ENCODE data around the gene ANKAR. TPM values are rescaled to one million over a fixed set of nuclear protein-coding genes. Genes with fewer than 3 reads are reported as not detected.
"Not testable (repeated sequence)": the region's sequence is repeated elsewhere in the genome, so short reads cannot be mapped to it uniquely, and the experiment has no call there.

Gene ANKAR
- total RNA-seq, 2 experiments from 2014 or later = 2.5 to 2.7 TPM

DNA sequence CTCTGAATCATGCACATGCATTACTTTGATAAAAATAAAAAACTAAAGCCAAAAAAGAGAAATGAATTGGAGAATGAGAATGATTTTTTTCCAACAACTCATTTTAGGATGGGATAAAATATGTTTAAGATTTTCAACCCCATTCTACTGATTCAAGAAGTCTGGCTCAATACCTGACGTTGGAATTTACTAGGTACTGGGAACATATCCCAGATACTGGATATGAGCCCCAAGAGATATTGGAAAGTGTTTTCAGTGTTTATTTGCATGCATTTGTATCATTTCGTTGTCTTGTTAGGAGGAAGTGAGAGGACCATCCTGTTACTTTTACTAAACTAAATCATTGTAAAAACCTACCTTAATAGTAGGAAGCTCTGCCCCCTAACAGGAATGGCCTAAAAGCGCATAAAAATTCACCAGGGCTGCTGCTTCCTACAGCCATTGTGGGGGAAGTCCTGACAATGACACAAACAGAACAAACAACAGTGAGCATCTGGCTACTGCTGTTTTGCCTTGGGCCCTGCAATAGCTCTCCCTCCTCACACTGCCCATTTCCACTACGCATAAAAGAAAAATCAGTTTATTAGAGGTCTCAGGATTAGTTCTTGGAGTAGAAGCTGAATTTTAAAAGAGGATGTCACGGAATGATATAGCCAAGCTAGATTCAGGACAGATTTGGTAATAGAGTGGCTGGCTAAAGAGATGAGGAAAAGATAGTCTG is 35.2 kb downstream of the ANKAR start:
- Mint-ChIP-seq H3K27ac (no peak overlapping the region), H3K27me3 (no peaks in the 10 kb centered on the region), H3K9me3 (ENCODE audit: low read depth) (peaks cover 9% of the 10 kb centered on the region), H3K36me3 (ENCODE audit: low read depth) (peaks cover 2% of the 10 kb centered on the region), H3K4me3 (no peak overlapping the region), H3K4me1 (no peaks in the 10 kb centered on the region)
- intact Hi-C loops (cut with DNase I, micrococcal nuclease) = no loop called here
- DNase-seq (no peak), ATAC-seq (no peak)
- ChIA-PET POLR2A (no interaction called here), CTCF (interaction anchor here (1.5 kb wide), 2 partner anchors 11 to 24 kb away, joined by 3 to 4 read pairs; no protein-coding TSS in a partner anchor)

DNA sequence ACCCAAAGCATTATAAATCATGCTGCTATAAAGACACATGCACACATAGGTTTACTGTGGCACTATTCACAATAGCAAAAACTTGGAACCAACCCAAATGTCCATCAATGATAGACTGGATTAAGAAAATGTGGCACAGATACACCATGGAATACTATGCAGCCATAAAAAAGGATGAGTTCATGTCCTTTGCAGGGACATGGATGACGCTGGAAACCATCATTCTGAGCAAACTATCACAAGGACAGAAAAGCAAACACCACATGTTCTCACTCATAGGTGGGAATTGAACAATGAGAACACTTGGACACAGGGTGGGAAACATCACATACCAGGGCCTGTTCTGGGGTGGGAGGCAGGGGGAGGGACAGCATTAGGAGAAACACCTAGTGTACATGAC is 43.1 kb downstream of the ANKAR start:
- DNase-seq; POLR2A ChIA-PET; H3K27ac Mint-ChIP-seq; H3K36me3 Mint-ChIP-seq (ENCODE audit: low read depth); ATAC-seq; H3K4me3 Mint-ChIP-seq; intact Hi-C loops (cut with DNase I, micrococcal nuclease); CTCF ChIA-PET; H3K4me1 Mint-ChIP-seq; H3K27me3 Mint-ChIP-seq: not testable (repeated sequence)
- H3K9me3 Mint-ChIP-seq (ENCODE audit: low read depth) = peaks cover 18% of the 10 kb centered on the region

DNA sequence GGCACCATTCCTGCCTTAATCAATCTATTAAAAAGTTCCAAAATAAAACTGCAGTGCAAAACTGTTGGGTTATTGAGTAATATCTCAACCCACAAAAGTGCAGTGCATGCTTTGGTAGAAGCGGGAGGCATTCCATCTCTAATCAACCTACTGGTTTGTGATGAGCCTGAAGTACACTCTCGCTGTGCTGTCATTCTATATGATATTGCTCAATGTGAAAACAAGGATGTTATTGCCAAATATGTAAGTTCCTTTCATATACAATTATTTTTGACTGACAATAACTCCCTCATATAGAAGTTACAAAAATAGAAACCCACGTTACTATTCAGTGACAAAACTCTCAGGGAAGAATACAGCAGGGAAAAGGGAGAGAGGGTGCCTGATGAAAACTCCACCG is 45.1 kb downstream of the ANKAR start:
- CTCF ChIA-PET = interaction anchor here (0.8 to 1.1 kb wide), 2 partner anchors 8 to 18 kb away, joined by 3 to 4 read pairs; no protein-coding TSS in a partner anchor
- intact Hi-C loops (cut with DNase I, micrococcal nuclease) = no loop called here
- Mint-ChIP-seq H3K27me3 (no peaks in the 10 kb centered on the region), H3K4me1 (peaks cover 15% of the 10 kb centered on the region), H3K36me3 (ENCODE audit: low read depth) (peaks cover 2% of the 10 kb centered on the region), H3K27ac (no peak overlapping the region), H3K9me3 (ENCODE audit: low read depth) (peaks cover 9% of the 10 kb centered on the region), H3K4me3 (no peak overlapping the region)
- POLR2A ChIA-PET = no interaction called here
- ATAC-seq = no peak
- DNase-seq = no peak

DNA sequence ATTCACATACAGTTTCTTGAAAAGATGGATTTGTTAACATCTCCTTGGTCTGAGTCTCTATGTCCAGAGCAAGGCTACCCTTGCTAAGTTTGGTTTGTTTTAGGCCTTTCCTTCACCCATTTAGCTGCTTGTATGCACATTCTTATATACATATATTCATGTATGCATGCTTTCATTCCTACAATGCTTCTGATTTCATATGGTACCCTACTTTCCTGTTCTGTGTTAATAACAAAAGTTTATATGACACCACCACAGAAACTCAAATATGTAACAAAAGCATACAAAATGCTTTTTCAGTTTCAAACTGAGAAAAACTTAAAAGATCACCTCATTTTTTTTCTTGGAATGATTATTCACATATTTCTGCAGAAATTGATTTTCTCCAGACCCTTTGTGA is 48.7 kb downstream of the ANKAR start:
- no peaks in the 10 kb centered on the region for H3K9me3 Mint-ChIP-seq (ENCODE audit: low read depth)
- no peak overlapping the region for H3K27ac Mint-ChIP-seq
- CTCF ChIA-PET = interaction anchor here (0.7 to 1.2 kb wide), 4 partner anchors 24 to 82 kb away, joined by 3 to 4 read pairs (median 3); no protein-coding TSS in a partner anchor
- peak; percentile 81 for ATAC-seq
- POLR2A ChIA-PET = no interaction called here
- intact Hi-C loops (cut with DNase I, micrococcal nuclease) = no loop called here
- peaks cover 15% of the 10 kb centered on the region for H3K4me1 Mint-ChIP-seq
- no peak overlapping the region for H3K4me3 Mint-ChIP-seq
- DNase-seq = no peak
- H3K36me3 Mint-ChIP-seq (ENCODE audit: low read depth) = no peaks in the 10 kb centered on the region
- no peaks in the 10 kb centered on the region for H3K27me3 Mint-ChIP-seq

Other genes starting within 250 kb of the ANKAR start
- gene WDR75, start 233.2 kb upstream of the ANKAR start, total RNA-seq = 10 to 100 TPM; 82.1 to 82.3 TPM
- 1 to 10 TPM; 4.2 TPM for gene SLC40A1, start 93.9 kb upstream of the ANKAR start, total RNA-seq
- 10 to 100 TPM; 50.9 to 58.4 TPM for gene ASNSD1, start 13.2 kb upstream of the ANKAR start, total RNA-seq
- gene OSGEPL1, start 88.1 kb downstream of the ANKAR start, total RNA-seq = 10 to 100 TPM in 1 of 2 experiments, 1 to 10 TPM in 1; 9.8 to 11.6 TPM
- gene ORMDL1, start 109.7 kb downstream of the ANKAR start, total RNA-seq = 10 to 100 TPM; 45.2 to 49.2 TPM
- gene PMS1, start 109.8 kb downstream of the ANKAR start, total RNA-seq = 10 to 100 TPM; 45.8 to 47.4 TPM